Limb (tissue), 2 donors: ENCODE data around the gene DDX31.

Source experiments
- DNase-seq, 2 donors: peaks; one replicate each; pipeline ENCODE4 v3.0.0-alpha.2; 2016; ENCODE audit errors: extremely low spot score in 2 of 2

DDX31 gene

DNA sequence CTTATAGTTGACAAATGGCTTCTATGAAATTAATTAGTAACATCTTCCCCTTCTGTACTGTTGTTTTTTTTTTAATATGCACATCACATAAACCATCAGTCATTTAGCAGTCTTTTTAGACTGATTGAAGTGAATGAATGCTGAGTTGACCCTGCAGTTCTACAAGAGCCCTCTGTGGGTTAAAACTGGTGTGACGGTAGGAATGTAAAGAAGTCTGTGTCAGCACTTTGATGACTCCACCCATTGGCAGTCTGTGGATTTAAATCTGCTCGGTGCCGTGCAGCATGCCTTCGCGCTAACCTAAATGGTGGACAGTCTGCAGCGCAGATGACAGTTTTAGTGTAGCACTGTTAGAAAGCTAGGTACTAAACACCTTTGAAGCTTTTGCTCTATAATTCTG is 3.6 kb upstream of the DDX31 start:
- DNase-seq, result peak in 1 of 2 donors; percentile 42

- no peak for DNase-seq
These were observed 2.6 kb upstream of the DDX31 start for GRCh38 chr9:132672413-132672690.

GRCh38 chr9:132671620-132672412 is 2.0 kb upstream of the DDX31 start:
- DNase-seq, result no peak

DNA sequence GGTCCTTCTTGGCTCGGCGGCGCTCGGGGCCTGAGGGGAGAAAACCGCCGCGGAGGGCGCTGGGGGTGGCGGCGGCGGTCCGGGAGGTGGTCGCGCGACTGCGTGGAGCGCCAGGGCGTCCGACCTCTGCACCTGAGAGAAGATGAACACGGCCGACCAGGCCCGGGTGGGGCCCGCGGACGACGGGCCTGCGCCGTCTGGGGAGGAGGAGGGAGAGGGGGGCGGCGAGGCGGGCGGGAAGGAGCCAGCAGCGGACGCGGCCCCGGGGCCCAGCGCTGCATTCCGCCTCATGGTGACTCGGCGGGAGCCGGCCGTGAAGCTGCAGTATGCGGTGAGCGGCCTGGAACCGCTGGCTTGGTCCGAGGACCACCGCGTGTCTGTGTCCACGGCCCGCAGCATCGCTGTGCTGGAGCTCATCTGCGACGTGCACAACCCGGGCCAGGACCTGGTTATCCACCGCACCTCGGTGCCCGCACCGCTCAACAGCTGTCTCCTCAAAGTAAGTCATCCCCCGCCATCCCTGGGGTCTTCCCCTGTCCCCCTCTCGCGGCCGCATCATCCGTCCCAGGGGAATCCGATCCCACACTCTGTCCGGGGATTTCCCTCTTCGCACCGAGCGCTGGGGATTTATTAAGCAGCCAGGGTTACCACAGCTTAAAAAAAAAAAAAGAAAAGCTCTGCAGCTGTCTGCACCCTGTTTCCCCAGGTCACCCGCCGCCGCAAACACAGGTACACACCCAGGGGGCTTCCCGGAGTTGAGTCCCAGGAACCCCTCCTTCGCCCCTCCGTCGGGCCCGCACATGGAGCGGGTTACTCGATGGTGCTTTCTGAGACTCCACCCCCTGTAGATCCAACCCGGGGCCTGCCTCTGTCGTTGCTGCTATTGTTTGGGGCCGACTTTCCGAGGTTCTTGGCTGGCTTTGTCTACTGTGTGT is 941 bp upstream of the DDX31 start, which contains the start of gene GTF3C4:
TSS of gene GTF3C4 (plus strand) at position 8 of the 935 bp plus-strand sequence. CDS start at position 143, 135 bp downstream.
- peak in 1 of 2 donors; percentile 94 for DNase-seq

DNA sequence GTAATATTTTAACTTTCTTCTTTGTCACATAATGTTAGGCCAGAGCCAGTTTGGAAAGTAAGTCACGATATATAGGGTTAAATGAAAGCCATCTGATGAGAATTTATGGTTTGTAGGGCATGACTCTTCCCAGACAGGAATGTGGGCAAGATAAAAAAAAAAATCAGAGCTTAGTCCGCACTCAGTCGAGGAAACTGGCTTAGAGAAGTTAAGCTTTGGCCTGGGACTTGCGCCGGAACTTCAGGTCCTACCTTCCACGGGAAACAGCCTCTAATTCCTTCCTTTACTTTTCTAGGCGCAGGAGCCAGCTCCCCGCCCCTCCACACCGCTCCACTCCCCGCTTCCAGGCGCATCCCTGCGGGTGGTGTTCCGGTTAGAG is 475 bp downstream of the DDX31 start:
- DNase-seq, result peak in 1 of 2 donors; percentile 55

DNA sequence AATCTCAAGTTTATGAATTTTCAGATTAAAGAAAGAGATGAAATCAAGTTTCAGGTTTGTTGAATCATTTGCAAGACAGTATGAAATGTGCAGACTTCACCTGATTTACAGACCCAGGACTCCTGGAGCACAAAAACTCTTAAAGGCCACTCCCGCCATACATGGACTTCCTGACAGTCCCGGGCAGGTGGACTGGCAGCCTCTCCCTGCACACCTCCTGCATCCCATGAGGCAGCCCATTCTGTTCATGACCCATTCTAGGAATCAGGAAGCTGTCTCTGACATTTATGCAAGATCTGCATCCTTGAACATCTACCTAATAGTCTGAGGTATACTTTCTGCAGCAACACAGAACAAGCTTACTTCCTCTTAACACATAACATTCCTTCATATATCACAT is 5.9 kb downstream of the DDX31 start:
- no peak for DNase-seq

- no peak for DNase-seq
These were observed 6.7 kb downstream of the DDX31 start for GRCh38 chr9:132663117-132663516.

GRCh38 chr9:132662152-132662945 is 7.4 kb downstream of the DDX31 start:
- DNase-seq, result no peak

- no peak for DNase-seq
These were observed 13.5 kb downstream of the DDX31 start for GRCh38 chr9:132656299-132656698.

GRCh38 chr9:132651259-132651658 is 18.5 kb downstream of the DDX31 start:
- no peak for DNase-seq

GRCh38 chr9:132648685-132649084 is 21.1 kb downstream of the DDX31 start:
- no peak for DNase-seq

- DNase-seq, result no peak
These were observed 21.5 kb downstream of the DDX31 start for GRCh38 chr9:132648283-132648682.

GRCh38 chr9:132647806-132648205 is 22.0 kb downstream of the DDX31 start:
- no peak for DNase-seq

DNA sequence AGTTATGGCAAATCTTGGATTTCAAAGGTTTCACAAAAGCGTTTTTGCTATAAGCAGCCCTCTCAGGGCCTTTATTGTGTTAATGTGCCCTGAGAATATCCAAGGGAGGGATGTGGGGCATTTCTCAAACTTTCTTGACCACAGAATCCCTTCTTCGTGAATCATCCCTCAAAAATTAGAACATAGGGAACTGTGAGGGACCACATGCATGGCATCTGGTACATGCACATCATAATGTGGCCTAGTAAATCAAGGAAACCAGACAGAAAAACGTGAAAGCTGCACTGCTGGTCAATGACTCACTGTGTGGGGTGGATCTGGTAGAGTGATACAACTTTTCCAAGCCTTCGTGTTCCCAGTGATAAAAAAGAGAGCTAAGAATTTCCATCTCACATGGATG is 22.4 kb downstream of the DDX31 start:
- DNase-seq, result no peak

DNA sequence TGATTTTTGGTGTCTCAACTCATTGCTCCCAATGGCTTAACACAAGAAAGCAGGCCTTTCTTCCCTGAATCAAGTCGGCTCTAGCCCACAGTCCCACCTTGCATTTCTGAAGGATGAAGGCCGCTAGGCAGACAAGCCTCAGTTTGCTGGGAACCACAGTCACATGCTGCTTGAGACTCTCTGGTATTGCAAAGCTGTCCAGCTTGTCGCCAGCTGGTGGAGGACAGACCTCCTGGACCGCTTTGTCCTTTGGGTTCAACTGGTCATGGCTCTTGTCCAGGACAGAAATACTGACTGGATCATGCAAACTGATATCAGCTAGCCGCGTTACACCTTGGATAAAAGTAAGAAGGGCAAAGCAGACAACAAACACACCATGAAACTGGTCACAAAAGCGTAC is 23.1 kb downstream of the DDX31 start:
- no peak for DNase-seq

DNA sequence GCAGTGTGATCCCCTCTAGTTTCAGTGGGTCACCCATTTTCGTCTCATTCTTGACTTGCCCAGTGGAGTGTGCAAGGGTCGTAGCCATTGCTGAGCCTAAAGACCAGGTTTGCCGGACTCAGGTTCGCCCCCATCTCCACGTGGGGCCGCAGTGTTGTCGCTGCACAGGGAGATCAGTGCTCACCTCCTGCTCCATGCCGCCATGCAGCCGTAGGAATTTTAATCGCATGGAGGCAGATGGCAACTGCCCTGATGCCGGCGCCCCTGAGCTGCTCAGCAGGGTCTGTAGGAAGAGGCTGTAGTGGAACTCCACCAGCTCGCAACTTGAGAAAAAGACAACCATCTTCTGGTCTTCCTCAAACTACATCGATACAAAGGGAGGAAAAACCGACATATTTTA is 24.1 kb downstream of the DDX31 start:
- DNase-seq, result no peak

DNA sequence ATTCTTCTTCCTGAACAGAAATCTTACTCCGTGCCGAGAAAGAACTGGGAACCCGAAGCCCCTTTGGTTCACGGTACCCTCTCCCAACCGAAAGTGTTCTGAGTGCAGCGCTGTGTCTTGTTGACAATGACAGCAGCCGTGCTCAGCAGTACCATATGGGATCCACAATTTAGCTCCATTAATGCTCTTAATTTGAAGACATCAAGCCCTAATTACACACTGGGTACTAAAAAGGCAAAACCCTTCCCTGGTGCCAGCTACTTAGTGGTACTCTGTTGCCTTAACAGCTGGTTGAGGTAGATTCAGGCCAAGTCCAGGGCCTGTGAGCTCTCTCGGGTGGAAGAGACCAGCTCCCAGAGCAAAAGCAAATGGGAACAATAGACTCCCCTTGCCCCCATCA is 24.5 kb downstream of the DDX31 start:
- DNase-seq, result no peak

DNA sequence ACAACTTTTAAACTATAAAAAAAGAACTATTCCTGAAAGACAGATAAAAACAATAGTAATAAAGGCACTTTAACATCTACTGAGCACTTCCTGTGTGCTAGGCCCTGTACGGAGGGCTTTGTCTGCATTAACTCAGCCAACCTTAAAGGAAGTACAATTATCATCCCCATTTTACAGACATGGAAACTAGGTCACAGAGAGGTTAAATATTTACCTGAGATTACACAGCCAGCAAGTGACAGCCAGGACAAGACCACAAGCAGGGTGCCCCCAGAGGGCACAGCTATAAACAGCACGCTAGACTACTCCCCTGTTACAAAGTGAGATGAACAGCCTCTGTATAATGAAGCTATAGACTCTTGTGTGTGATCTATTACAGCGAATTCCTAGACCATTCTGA is 25.5 kb downstream of the DDX31 start:
- no peak for DNase-seq

DNA sequence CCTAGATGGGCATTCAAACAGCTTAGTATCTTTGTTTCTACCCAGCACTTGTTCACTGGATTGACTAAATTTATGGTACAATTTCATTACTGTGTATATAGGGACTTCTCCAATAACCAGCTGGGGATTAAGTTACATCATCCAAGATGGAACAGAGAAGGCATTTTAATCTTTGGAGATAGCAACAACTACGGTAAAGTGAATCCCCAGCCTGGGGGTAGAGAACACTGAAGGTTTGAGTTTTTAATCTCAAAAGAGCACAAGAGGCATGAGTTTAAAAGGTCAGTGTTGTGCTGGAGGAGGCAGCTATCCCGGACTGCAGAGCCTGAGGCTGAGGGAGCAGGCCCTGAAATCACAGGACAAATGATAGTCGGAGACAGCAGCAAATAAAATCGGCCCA is 28.6 kb downstream of the DDX31 start:
- no peak for DNase-seq

DNA sequence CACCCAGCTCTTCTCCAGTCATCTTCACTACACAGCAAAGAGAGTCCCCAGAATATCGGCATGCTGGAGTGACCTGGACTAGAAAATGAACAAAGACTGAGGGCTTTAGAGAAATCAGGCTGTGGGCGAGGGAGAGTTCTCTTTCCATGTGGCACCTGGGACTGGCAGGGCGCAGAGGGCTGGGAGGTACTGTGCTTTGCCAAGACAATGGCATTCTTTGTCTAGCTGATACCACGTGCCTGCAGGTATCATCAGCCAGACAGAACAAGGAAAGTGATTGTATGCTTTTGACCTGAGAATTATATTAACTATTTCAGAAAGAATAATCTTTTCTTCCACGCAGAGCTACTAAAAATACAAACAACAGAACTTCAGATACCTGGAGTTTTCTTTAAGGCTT is 30.5 kb downstream of the DDX31 start:
- DNase-seq, result no peak

GRCh38 chr9:132638240-132638639 is 31.5 kb downstream of the DDX31 start:
- no peak for DNase-seq

DNA sequence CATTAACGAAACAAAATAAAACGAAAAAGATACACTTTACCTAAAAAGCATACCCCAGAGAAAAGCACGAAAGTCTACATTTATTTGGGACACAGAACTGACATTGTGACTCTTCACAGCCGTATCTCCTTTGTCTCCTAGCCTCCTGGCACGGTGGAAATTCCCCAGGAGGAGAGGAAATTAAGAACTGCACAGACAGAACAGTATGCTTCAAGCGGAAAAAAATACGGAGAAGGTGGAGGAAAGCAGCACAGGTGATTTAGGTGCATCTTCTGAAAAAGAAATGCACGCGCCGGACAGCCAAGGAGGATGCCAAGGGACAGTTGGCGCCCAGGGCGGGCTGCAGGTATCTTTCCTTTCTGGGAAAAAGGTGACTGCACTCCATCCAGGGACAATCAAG is 32.0 kb downstream of the DDX31 start:
- DNase-seq, result no peak
